ENCODE data around the gene ATXN1. TPM values are rescaled to one million over a fixed set of nuclear protein-coding genes. Genes with fewer than 3 reads are reported as not detected.
A peak's percentile ranks its signal among the peaks of the same experiment; 100 is the strongest.

The ATXN1 gene
- polyA plus RNA-seq, 1 of the 3 experiments (the other 2 are of a cell fraction): 7.9 TPM

DNA sequence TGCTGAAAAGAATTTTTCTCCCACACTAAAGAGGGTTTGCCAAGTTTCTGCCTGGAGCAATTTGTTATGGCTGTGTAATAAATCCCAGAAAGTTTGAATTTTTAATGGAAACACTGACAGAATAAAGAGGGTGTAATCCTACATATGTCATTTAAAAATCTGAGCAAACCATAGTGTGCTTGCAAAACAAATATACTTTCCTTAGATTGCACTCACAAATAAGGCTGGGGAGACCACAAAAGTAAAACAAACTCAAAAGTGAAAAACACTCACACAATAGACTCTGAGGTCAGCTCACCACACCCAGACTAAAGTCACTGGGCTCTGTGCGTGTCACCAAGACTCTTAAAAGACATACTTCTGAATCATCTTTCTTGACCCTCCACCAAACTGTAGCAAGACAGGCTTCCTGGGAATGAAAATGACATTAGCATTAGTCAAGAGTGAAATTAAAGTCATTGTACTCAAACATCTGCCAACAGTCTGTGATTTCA lies 4.8 kb upstream of the ATXN1 start:
- Histone ChIP-seq H3K4me3 (ENCODE audit: low read depth in 2 of 2, low read length in 1 of 2) (no peak overlapping the region), H3K36me3 (replicated peaks in 1 of 2; ENCODE audit: control insufficient read depth in 1 of 2, insufficient read depth in 2 of 2, low read length in 1 of 2) (no peaks in the 10 kb centered on the region), H2AFZ (ENCODE audit: low read depth) (no peak overlapping the region), H3K27me3 (ENCODE audit: insufficient read depth) (no peaks in the 10 kb centered on the region), H4K20me1 (ENCODE audit: insufficient read depth) (no peaks in the 10 kb centered on the region), H3K9ac (peak overlapping the region; percentile 23; the same call in 1 of the 2 replicates), H3K4me2 (peak overlapping the region; percentile 27; the same call in 1 of the 2 replicates), H3K27ac (ENCODE audit: low read depth in 2 of 2, low read length in 1 of 2) (peak overlapping the region; percentile 77 to 90), H3K9me2 (no peaks in the 10 kb centered on the region), H3K79me2 (ENCODE audit: insufficient read depth) (peaks cover 31% of the 10 kb centered on the region), H3K4me1 (ENCODE audit: control insufficient read depth in 1 of 2, insufficient read depth in 2 of 2, low read depth in 1 of 2, low read length in 1 of 2) (peaks cover 7 to 46% of the 10 kb centered on the region in 2 experiments), H3F3A (replicated peaks; ENCODE audit: insufficient read depth) (peaks cover 74% of the 10 kb centered on the region), H3K9me3 (no peaks in the 10 kb centered on the region)
- 6% methylated on average over 1 of the region's 1 CpG for WGBS (ENCODE audit: low lambda C conversion rate)
- CTCF ChIA-PET: interaction anchor here (4.1 kb wide), 1 partner anchor 200 kb away, joined by 48 read pairs; no protein-coding TSS in a partner anchor
- POLR2A ChIA-PET: no interaction called here
- DNase-seq: no peak
- TF ChIP-seq FOSL2 (IDR thresholded peaks at IDR 0.05; ENCODE audit: borderline replicate concordance, low read depth) (peak; percentile 79), NRF1 (IDR thresholded peaks at IDR 0.05; ENCODE audit: low read depth, low read length) (no peak), FOXM1 (IDR thresholded peaks at IDR 0.05; ENCODE audit: low read depth) (peak; percentile 51; the same call in 1 of the 2 replicates), TAF1 (IDR thresholded peaks at IDR 0.05; ENCODE audit: borderline replicate concordance, low read depth, low read length) (no peak), FOXJ3 (CRISPR knock-in tag; IDR thresholded peaks at IDR 0.05) (no peak), RFX5 (IDR thresholded peaks at IDR 0.05; ENCODE audit: low read length) (no peak), TEAD4 (IDR thresholded peaks at IDR 0.05; ENCODE audit: borderline replicate concordance, insufficient read depth) (peak; percentile 57; the same call in 1 of the 2 replicates), MXI1 (IDR thresholded peaks at IDR 0.05; ENCODE audit: low read depth, low read length) (no peak), ELF1 (IDR thresholded peaks at IDR 0.05) (no peak; the same call in 1 of the 2 replicates), RCOR1 (IDR thresholded peaks at IDR 0.05; ENCODE audit: low read length) (no peak), JUND (IDR thresholded peaks at IDR 0.05) (peak; percentile 79), POLR2AphosphoS5 (IDR thresholded peaks at IDR 0.05; ENCODE audit: low read depth, low read length) (peak; percentile 27; the same call in 1 of the 2 replicates), EZH2phosphoT487 (IDR thresholded peaks at IDR 0.05; ENCODE audit: borderline replicate concordance, low read depth) (no peak), SMC3 (IDR thresholded peaks at IDR 0.05; ENCODE audit: low read depth, low read length) (no peak), GATA2 (CRISPR knock-in tag; IDR thresholded peaks at IDR 0.05) (no peak), RXRA (IDR thresholded peaks at IDR 0.05; ENCODE audit: borderline replicate concordance, low read depth) (peak; percentile 89), EP300 (IDR thresholded peaks at IDR 0.05; ENCODE audit: borderline replicate concordance in 1 of 2, low read depth in 1 of 2, low read length in 1 of 2) (peak; percentile 29 to 86; a peak in 2 of 4 replicates), SIN3A (IDR thresholded peaks at IDR 0.05; ENCODE audit: borderline replicate concordance, low read depth, low read length) (peak; percentile 74; the same call in 1 of the 2 replicates), TCF12 (IDR thresholded peaks at IDR 0.05) (peak; percentile 93), RAD21 (IDR thresholded peaks at IDR 0.05; ENCODE audit: low read length) (no peak)
- TF ChIP-seq, protein P1, sequence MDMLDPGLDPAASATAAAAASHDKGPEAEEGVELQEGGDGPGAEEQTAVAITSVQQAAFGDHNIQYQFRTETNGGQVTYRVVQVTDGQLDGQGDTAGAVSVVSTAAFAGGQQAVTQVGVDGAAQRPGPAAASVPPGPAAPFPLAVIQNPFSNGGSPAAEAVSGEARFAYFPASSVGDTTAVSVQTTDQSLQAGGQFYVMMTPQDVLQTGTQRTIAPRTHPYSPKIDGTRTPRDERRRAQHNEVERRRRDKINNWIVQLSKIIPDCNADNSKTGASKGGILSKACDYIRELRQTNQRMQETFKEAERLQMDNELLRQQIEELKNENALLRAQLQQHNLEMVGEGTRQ (IDR thresholded peaks at IDR 0.05; ENCODE audit: borderline replicate concordance, low read depth, low read length): no peak
- TF ChIP-seq, protein P2, sequence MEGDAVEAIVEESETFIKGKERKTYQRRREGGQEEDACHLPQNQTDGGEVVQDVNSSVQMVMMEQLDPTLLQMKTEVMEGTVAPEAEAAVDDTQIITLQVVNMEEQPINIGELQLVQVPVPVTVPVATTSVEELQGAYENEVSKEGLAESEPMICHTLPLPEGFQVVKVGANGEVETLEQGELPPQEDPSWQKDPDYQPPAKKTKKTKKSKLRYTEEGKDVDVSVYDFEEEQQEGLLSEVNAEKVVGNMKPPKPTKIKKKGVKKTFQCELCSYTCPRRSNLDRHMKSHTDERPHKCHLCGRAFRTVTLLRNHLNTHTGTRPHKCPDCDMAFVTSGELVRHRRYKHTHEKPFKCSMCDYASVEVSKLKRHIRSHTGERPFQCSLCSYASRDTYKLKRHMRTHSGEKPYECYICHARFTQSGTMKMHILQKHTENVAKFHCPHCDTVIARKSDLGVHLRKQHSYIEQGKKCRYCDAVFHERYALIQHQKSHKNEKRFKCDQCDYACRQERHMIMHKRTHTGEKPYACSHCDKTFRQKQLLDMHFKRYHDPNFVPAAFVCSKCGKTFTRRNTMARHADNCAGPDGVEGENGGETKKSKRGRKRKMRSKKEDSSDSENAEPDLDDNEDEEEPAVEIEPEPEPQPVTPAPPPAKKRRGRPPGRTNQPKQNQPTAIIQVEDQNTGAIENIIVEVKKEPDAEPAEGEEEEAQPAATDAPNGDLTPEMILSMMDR (IDR thresholded peaks at IDR 0.05): no peak
- TF ChIP-seq, protein P3, sequence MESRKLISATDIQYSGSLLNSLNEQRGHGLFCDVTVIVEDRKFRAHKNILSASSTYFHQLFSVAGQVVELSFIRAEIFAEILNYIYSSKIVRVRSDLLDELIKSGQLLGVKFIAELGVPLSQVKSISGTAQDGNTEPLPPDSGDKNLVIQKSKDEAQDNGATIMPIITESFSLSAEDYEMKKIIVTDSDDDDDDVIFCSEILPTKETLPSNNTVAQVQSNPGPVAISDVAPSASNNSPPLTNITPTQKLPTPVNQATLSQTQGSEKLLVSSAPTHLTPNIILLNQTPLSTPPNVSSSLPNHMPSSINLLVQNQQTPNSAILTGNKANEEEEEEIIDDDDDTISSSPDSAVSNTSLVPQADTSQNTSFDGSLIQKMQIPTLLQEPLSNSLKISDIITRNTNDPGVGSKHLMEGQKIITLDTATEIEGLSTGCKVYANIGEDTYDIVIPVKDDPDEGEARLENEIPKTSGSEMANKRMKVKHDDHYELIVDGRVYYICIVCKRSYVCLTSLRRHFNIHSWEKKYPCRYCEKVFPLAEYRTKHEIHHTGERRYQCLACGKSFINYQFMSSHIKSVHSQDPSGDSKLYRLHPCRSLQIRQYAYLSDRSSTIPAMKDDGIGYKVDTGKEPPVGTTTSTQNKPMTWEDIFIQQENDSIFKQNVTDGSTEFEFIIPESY (IDR thresholded peaks at IDR 0.05; ENCODE audit: borderline replicate concordance, low read depth): peak; percentile 34; the same call in 1 of the 2 replicates
- TF ChIP-seq, protein P4, sequence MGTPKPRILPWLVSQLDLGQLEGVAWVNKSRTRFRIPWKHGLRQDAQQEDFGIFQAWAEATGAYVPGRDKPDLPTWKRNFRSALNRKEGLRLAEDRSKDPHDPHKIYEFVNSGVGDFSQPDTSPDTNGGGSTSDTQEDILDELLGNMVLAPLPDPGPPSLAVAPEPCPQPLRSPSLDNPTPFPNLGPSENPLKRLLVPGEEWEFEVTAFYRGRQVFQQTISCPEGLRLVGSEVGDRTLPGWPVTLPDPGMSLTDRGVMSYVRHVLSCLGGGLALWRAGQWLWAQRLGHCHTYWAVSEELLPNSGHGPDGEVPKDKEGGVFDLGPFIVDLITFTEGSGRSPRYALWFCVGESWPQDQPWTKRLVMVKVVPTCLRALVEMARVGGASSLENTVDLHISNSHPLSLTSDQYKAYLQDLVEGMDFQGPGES (IDR thresholded peaks at IDR 0.05; ENCODE audit: low read depth, low read length): no peak
- TF ChIP-seq, protein P5, sequence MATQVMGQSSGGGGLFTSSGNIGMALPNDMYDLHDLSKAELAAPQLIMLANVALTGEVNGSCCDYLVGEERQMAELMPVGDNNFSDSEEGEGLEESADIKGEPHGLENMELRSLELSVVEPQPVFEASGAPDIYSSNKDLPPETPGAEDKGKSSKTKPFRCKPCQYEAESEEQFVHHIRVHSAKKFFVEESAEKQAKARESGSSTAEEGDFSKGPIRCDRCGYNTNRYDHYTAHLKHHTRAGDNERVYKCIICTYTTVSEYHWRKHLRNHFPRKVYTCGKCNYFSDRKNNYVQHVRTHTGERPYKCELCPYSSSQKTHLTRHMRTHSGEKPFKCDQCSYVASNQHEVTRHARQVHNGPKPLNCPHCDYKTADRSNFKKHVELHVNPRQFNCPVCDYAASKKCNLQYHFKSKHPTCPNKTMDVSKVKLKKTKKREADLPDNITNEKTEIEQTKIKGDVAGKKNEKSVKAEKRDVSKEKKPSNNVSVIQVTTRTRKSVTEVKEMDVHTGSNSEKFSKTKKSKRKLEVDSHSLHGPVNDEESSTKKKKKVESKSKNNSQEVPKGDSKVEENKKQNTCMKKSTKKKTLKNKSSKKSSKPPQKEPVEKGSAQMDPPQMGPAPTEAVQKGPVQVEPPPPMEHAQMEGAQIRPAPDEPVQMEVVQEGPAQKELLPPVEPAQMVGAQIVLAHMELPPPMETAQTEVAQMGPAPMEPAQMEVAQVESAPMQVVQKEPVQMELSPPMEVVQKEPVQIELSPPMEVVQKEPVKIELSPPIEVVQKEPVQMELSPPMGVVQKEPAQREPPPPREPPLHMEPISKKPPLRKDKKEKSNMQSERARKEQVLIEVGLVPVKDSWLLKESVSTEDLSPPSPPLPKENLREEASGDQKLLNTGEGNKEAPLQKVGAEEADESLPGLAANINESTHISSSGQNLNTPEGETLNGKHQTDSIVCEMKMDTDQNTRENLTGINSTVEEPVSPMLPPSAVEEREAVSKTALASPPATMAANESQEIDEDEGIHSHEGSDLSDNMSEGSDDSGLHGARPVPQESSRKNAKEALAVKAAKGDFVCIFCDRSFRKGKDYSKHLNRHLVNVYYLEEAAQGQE (IDR thresholded peaks at IDR 0.05; ENCODE audit: low read depth, low read length): no peak

All from SK-N-SH (cell line).